CD4-positive, alpha-beta T cell treated with Interleukin-1 beta for 1 hour (primary cell): ENCODE data around the gene LRCH4.
"Not testable (repeated sequence)": the region's sequence is repeated elsewhere in the genome, so short reads cannot be mapped to it uniquely, and the experiment has no call there.

Source experiments
- DNase-seq, 2 donors: peaks; one replicate each; pipeline ENCODE4 v3.0.0-alpha.2; 2020 to 2022

The LRCH4 gene

DNA sequence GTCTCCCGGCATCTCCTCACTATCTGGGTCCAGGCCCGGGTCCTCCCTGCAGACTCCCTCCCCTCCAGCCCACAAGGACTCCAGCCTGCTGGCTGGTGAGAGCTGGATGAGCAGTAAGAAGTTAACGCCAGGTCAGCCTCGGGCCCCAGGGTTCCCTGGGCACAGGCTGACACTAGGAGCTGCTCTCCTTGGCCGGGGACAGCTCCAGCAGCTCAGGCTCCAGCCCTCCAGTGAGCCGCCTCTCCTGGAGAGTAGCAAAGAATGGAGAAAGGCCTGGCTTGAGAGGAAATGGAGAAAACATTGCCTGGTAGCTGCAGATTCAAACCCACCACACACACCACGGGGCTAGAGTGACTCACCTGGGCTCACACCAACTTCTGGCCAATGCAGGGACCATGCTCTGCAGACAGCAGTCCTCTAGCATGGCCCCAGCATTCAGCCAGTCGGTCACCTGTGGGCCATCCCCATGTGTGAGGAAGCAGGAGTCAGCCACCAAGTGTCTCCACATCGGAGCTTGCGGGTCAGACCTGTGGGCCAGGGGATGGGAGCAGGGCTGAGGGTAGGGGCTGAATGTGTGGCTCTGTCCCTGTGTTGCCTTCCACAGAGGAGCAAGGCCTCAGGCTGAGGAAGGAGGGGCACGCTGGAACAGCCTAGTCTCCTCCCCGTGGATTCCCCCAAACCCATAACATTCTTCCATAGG, 18.7 kb downstream of the LRCH4 start:
- no peak for DNase-seq

DNA sequence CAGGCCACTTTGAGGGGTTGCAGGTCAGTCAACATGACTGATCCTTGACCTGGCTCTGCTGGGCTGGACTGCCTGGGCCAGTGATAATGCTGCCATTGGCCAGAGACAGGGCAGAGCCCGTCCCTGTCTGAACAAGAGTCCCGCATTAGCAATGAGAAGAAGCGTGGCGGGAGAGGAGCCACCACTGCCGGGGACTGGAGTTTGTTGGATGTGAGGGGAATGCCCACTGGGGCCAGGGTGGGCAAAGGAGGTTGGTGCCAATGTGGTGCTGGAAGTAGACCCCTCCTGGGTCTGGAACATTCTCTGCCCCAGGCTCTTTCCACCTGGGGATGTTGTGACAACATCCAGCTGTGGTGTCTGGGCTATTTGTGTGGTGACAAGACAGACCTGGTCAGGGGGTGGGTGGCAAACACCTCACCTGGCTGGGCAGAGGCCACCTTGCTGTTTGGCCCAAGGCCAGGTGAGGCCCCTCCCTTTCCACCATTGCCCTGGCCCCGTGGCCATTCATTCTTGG, 19.9 kb downstream of the LRCH4 start:
- DNase-seq = no peak

DNA sequence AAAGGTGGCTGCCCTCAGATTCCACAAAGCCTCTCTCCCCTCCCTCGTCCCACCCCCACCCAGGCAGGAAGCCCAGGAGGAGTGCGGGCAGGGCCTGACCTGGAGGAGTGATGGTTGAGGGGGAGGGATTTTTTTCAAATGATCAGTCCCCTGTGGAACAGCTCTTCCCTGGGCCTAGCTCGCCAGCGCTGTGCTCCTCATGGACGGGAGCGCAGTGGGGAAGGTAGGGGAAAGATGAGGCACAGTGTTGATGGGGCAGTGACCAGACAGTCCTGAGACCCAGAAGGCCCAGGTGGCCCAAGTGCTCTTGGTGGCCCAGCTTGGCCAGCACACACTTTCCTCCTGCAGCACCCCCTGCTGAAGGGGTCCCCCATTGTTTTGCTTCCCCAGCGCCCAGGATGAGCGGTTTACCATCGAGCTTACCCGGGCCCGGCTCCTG, 20.8 kb downstream of the LRCH4 start:
- no peak for DNase-seq

DNA sequence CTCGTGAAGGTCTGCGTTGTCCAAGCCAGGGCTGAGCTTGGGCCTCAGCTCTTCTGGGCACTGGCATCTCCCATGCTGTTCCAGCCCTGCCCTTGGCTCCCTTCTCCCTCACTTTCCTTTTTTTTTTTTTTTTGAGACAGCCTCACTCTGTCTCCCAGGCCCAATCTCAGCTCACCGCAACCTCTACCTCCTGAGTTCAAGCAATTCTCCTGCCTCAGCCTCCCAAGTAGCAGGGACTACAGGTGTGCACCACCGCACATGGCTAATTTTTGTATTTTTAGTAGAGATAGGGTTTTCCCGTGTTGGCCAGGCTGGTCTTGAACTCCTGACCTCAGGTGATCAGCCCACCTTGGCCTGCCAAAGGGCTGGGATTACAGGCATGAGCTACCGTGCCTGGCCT, 21.5 kb downstream of the LRCH4 start:
- not testable (repeated sequence) for DNase-seq

DNA sequence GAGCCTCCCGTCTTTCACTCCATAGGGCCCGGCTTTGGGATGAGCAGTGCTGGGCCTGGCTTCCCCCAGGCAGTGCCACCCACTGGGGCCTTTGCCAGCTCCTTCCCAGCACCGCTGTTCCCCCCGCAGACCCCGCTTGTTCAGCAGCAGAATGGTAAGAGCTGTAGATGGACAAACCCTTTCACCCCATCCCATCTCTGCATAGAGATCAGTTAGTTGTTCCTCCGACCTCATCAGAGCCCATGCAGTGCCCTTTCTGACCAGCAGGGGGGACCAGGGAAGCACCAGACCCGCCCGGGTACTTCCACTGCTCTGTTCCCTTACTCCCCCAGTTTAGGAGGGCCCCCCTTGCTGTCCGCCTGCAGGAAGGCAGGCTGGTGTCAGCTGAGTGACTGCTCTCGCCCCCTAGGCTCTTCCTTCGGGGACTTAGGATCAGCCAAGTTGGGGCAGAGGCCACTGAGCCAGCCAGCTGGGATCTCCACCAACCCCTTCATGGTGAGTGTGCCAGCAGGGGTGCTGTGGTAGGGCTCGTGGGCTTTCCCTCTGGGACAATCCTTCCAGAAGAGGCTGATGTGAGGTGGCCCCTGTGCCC, 22.0 kb downstream of the LRCH4 start:
- peak; percentile 78 to 85 for DNase-seq

DNA sequence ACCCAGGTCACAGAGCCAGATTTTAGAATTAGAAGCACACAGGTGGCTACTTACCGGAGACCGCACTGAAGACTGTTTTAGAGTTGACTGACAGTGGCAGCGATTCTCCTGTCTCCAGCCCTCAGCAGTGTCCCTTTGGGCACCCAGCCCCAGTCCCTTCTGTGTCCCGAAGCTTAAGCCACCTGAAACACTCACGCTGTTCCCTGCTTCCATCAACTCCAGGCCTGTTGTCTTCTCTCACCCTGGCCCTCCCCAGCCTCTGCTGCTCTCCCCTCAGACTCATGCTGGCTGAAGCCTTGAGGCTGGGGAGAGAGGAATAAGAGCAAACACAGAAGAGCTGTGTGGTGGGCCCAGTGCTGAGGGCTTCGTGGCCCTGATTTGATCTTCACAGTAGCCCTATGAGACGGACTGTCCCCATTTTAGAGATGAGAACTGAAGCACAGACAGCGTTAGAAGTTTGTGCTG, 22.8 kb downstream of the LRCH4 start:
- DNase-seq = no peak

DNA sequence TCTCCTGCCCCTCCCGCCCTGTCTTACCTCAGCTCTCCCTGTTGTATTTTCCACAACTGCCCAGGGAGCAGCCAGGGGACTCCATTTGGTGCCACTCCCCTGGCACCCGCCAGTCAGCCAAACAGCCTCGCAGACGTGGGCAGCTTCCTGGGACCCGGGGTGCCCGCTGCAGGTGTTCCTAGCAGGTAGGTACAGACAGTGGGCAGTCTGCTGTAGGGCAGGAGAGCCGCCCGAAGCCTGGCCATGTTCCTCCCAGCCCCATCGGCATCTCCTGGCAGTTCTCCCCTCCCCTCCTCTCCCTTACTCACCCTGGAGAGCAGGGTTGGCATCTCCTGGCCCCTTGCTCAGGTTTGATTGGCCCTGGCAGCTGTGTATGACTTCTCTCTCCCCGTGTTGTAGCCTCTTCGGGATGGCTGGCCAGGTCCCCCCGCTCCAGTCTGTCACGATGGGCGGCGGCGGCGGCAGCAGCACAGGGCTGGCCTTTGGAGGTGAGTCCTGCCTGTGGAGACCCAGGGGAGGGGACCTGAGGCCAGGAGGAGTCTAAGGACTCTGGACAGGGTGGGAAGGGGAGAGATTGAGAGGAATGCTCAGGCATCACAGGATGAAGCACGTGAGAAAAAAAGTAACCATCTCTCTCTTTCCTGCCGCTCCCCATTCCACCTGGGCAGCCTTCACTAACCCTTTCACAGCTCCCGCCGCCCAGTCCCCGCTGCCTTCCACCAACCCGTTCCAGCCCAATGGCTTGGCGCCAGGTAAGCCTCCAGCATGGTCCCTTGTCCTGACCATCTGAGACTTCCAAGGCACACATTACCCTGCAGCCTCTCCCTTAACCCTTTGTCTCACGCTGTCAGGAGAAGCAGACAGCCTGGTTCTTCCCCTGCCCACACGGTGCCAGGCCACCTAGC, 23.5 kb downstream of the LRCH4 start:
- DNase-seq = no peak

DNA sequence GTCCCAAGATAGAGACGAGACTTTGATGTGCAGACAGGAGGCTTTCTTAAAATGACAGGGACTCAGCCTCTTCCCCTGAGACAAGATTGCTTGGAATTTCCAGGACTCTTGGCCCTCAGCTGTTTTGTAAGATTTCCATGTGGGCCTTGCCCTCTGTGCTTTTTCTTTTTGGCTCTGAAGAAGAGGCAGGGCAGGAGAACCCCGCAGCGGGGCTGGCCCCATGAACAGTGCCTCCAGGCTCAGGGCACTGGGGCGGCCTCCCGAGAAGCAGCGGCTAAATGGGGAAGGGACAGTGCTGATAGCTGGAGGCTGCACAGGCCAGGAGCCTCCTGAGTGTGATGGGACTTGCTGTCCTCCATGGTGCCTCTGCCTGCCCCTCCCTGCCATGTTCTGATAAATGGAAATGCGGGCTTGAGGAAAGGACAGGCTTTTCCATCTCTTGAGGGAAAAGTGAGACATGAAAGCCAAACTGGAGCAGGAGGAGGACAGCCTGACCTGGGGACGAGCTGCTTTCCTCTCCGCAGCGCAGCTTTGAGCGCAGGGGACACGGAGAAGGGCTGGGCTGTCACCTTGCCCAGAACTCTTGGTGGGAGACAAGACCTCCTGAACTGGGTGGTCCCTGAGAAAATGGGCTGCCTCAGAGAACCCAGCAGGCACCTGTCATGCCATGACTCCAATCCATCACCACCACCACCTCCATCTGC, 24.3 kb downstream of the LRCH4 start:
- no peak for DNase-seq

DNA sequence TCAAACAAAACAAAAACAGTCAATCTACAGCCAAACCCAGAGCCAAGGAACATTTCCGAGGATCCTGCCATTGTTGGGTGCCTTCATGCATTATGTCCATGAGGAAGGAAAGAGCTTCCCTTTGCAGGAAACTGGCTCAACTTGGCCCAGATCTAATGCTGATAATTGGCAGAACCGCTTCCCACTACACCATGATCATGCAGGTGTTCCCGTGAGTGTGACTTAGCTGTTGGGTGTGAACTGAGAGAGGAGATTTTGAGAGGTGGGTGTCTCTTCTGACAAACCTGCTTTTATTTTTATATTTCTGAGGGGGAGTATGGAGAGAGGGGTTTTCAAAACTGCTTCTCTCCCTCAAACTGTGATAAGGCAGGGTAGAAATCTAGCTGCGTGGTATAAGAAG, 26.8 kb downstream of the LRCH4 start:
- no peak for DNase-seq

DNA sequence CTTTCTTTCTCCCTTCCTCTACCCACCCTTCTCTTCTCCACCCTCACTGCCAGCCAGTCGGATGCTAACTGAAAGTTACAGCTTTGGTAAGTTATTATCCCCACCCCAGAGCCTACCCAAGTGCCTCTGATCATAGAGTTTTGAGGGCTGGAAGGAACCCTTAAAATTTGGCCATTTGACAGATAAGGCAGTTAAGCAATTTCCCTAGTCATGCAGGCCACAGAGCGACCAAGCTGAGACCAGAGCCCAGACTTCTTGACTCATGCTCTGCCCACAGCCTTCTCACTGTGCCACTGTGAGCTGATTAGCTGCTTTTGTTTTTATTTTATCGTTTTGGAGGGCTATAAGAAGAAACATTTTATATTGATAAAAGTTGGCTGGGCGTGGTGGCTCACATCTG, 29.4 kb downstream of the LRCH4 start:
- DNase-seq = peak in 1 of 2 donors; percentile 14

DNA sequence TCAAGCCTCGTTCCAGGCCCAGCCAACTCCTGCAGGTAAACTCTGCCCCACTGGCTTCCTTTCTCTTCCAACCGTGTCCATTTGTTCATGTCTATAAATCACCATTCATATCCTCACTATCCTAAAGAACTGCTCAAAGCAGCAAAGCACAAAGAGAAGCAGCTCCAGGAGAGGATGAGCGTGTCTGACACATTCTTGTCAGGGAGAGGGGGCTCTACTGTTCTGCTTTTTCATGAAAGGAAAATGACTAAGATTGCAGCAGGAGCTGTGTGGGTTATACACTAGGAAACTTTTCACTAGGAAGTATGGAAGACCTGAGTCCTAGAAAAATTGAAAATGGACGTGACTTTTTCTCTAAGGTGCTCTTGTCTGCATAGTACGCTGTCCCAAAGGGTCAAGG, 30.2 kb downstream of the LRCH4 start:
- DNase-seq = no peak

DNA sequence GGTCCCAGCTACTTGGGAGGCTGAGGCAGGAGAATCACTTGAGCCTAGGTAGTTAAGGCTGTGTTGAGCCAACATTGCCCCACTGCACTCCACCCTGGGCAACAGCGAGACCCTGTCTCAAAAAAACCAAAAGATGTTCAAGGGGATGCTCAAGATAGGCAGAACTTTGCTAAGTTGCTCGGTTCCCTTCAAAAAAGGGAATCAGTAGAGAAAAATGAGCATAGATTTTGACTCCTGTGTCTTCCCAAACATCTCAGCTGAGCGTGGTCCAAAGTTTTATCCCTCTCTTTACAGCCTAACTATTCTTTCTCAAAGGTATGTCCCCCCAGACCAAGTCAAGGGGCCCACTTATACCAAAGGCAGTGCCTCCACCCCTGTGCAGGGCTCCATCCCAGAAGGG, 32.9 kb downstream of the LRCH4 start:
- no peak for DNase-seq

DNA sequence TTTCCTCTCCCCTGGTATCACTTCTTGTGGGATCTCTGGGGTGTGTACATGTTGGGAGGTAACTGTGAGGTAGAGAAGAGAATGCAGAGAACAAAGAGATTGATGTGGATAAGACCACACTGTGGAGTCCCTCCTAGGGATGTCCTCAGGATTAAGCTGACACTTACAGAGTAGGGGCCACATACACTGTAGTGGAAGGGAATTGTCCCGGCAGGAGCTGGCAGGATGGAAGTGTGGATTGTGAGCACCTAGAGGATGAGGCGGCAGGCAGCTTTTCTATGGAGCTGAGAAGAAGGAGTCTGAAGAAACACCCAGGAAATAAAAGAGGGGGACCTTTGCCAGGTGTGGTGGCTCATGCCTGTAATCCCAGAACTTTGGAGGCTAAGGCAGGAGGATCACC, 33.4 kb downstream of the LRCH4 start:
- no peak for DNase-seq

DNA sequence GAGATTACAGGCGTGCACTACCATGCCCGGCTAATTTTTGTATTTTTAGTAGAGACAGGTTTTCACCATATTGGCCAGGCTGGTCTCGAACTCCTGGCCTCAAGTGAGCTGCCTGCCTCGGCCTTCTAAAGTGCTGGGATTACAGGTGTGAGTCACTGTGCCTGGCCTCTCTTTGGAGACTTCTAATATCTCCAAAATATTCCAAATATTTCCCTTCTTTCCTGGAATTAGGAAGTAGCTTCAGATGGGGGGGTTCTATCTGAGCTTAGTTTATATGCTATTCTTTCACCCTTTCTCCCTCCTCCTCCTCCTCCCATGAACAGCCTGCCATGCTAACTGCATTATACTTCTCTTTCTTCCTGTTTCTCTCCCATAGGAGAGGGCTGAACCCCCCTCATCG, 37.5 kb downstream of the LRCH4 start:
- DNase-seq = not testable (repeated sequence)

DNA sequence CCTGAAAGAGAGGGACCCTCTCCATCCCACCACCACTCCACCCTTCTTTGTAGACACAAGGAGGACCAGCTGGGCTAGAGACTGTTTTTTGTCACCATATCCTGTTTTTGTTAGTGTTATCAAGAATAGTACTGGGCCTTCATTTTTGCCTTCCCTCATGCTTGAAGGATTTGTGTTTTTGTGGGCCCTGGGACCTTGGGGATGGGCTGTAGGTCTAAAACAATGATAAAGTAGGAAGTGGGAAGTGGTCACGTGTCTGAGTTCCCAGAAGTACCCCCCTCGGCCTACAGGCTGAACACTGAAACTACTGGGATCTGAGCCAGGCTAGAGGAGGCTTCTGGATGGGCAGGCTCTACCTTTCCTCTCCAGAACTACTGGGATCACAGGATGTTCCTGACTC, 38.1 kb downstream of the LRCH4 start:
- DNase-seq = no peak

DNA sequence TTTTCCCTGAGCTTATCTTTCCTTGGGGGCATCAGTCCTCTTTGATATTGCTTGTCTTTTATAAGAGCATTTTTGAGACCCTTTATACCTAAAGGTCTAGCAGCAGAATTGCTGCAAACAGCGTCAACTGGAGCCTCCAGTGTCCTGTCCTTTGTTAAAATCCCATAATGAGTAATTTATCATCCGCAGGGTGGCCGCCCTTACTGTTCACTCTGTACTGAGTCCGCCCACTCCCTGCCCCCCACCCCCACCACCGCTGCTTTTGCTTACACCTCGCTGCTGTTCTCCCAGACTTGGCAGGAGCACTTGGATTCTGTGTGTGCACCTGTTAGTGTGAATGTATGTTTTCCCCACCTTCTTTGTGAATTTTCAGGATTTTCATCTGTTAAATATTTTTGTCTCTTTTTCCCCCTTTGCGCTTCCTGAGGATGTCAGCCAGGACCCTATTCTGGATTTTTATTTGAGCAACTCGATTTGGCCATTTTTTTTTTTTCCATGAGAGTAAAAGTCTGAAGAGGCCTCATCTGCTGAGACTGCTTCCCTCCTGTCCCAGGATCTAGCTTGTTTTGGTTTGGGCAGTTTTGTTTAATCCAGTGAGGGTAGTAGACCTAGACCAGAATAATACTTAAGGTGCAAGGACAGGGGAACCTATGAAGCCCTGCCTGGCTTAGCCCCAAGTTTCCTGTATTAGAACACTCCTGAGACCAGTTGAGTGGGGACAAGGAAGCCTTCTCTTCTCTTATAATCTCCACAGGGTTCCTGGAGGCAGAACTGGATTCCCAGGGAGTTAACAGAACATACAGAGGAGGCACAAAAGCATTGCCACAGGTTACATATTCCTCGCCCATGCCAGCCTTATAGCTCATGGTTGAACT, 38.8 kb downstream of the LRCH4 start:
- DNase-seq = no peak

DNA sequence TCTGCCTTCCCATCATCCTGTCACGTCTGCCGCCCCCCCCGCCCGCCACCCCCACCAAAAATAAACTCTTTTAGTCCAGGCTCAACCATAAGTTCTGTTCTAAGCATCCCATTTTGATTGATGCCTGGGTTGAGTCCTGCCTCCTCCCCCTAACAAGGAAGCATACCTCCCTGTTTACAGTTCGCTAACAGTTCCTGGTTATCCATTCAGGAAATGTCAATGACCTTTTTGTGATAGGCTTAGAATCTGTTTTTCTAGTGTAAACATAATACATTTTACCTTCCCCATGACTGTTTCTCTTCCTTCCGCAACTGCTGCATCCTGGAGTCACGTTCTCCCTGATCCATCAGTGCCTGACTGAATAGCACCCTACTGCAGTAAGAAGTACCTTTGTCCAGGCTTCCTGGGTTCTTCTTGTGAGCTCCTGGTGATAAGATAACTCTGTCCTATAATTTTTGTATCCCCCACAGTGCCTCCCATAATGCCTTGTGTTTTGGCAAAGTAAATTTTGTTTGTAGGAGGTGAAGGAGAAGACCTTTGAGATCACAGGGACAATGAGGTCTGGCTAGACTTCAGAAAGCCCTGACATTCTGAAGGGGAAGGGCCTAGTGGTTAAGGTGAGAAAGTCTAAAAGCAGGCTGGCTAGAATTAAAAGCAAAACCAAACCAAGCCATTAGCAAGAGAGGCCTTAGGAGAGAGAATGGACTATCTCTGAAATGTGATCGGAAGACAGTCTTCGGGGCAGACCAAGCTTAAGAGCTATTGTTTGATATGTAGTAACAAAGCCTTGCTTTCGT, 39.6 kb downstream of the LRCH4 start:
- DNase-seq = peak in 1 of 2 donors; percentile 68

DNA sequence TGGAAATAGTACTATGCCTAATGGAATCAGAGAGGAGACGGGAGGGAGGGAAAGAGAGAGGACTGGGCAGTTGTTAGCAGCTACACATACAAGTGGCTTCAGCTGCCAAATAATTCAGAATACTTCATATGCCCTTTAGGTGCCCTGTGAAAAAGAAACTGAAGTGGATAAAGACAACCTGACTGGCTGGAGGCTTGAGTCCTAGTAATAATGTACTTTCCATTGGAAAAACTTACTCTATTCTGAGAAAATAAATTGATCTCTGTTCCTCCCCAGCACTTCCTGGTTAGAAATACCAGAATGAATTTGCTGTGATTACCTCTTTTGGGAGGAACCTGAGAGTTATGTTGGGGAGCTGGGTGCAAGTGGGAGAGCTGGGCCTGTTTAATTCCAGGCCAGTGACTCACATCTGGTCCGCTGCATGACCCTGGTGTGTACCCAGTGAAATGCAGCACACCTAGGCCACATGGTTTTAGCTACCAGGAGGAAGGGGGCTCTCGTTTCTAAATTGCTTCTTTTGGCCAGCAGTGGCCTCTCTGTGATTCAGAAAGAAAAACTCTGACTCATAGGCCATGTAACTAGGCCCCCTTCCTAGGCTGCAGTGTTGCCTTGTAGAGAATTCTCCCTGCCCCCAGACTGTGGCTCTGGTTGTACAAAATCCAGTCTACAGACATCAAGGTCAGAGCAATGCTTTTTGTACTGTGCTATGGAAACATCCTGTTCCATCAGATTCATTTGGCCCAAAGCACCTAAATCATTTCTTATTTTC, 40.4 kb downstream of the LRCH4 start:
- peak in 1 of 2 donors; percentile 11 for DNase-seq

DNA sequence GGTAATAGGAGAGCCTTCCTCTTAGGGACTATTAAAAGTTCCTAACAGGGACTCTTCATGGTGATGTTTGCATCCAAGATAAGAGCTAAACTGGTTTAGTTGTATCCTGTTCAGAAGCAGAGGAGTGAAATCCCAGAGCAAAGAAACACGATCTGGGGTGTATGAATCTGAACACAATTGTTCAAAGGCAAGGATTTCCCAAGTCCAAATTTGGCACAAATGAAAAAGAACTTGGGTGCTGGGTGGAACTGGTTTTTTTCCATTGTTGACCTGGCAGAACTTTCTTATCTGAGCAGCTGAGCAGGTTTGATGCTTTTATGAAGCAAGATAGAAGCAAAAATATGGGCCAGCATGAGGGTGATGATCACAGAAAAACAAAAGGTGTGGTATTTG, 41.0 kb downstream of the LRCH4 start:
- DNase-seq = no peak

DNA sequence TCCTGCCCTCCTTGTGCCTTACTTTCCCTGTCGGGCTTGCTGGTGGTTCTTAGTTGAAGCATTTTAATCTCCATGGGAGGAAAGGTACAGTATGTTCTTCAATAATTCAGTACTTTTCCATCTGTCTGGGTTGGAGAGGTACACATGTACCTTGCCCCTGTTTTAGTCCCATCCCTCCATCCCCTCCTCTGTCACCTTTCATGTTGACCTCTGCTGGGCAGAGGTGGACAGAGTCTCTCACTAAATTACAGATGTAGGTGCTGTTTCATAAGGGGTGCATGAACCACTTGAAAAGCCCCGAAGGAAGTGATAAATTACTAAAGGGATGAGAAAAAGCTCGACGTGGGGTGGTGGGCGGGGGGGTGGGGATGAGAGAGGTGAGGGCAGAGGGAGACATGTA, 41.5 kb downstream of the LRCH4 start:
- no peak for DNase-seq
